IMR-90 (cell line): ENCODE results near the gene TRO. TPM values are rescaled to one million over a fixed set of nuclear protein-coding genes. Genes with fewer than 3 reads are reported as not detected.

Experiments used
- ATAC-seq: fragments of 200-7000 bp; cut with Tn5 transposase; 2 replicates; pipeline ENCODE4 v1.9.1; 2020; ENCODE audit warnings: low read depth, mild to moderate bottlenecking, moderate library complexity
- BruUV-seq: library from RNA; stranded (reverse); fragments of 400-500 nt; replicated peaks from 2 replicates; lab custom pipeline; 2021; lab: Mats Ljungman, UMichigan
- CTCF ChIA-PET: fragments of 300-600 bp; formaldehyde crosslinking; extraction: SDS; loops from one replicate; lab custom pipeline; 2021; ENCODE audit warnings: antibody characterized with exemption; lab: Yijun Ruan, JAX
- POLR2A ChIA-PET: fragments of 300-600 bp; sonication (Branson Sonifier 250); formaldehyde crosslinking; loops from one replicate; lab custom pipeline; 2022; ENCODE audit warnings: antibody characterized with exemption; ENCODE audit not compliant: unreplicated experiment; lab: Charles Lee
- DNase-seq: peaks from one replicate; pipeline ENCODE4 v3.0.0; 2013
- H2AFZ ChIP-seq: replicated peaks from 2 replicates; pipeline ENCODE3; 2013; ENCODE audit warnings: low read length, mild to moderate bottlenecking; ENCODE audit not compliant: poor library complexity
- H2AK5ac ChIP-seq: 2 replicates; pipeline ENCODE4 v1.6.1; 2013; ENCODE audit warnings: low read depth, low read length, inconsistent platforms
- H2AK9ac ChIP-seq: replicated peaks from 2 replicates; pipeline ENCODE3; 2013; ENCODE audit warnings: mild to moderate bottlenecking, low read depth, low read length, moderate library complexity; ENCODE audit not compliant: poor library complexity
- H2BK120ac ChIP-seq: 2 replicates; pipeline ENCODE4 v1.6.1; 2013; ENCODE audit warnings: low read depth, low read length, inconsistent platforms
- H2BK15ac ChIP-seq: 3 replicates; pipeline ENCODE4 v1.6.1; 2013; ENCODE audit warnings: low read depth, low read length, inconsistent platforms
- H2BK20ac ChIP-seq: 2 replicates; pipeline ENCODE4 v1.6.1; 2013; ENCODE audit warnings: low read depth, mild to moderate bottlenecking, inconsistent platforms, low read length, moderate library complexity
- H2BK5ac ChIP-seq: 2 replicates; pipeline ENCODE4 v1.6.1; 2013; ENCODE audit warnings: mild to moderate bottlenecking, low read depth, low read length, inconsistent platforms; ENCODE audit not compliant: poor library complexity, severe bottlenecking
- H3K14ac ChIP-seq: replicated peaks from 2 replicates; pipeline ENCODE4 v1.6.1; 2013; ENCODE audit warnings: low read depth, low read length, inconsistent platforms
- H3K18ac ChIP-seq: 2 replicates; pipeline ENCODE4 v1.6.1; 2013; ENCODE audit warnings: low read depth, low read length, control low read depth
- H3K23ac ChIP-seq: 2 replicates; pipeline ENCODE4 v1.6.1; 2013; ENCODE audit warnings: low read depth, low read length, inconsistent platforms
- H3K27ac ChIP-seq: 2 replicates; pipeline ENCODE4 v1.5.1; 2013; ENCODE audit warnings: mild to moderate bottlenecking, control low read depth, low read length; ENCODE audit not compliant: insufficient read depth
- H3K27me3 ChIP-seq: 2 replicates; pipeline ENCODE4 v1.6.1; 2013; ENCODE audit warnings: low read length; ENCODE audit not compliant: control insufficient read depth, insufficient read depth
- H3K36me3 ChIP-seq: 2 replicates; pipeline ENCODE4 v1.6.1; 2013; ENCODE audit warnings: low read length, mixed read lengths; ENCODE audit not compliant: control insufficient read depth, insufficient read depth
- H3K4ac ChIP-seq: 2 replicates; pipeline ENCODE4 v1.6.1; 2013; ENCODE audit warnings: low read depth, low read length, inconsistent platforms
- H3K4me1 ChIP-seq: 2 replicates; pipeline ENCODE4 v1.6.1; 2013; ENCODE audit warnings: low read length, mixed read lengths; ENCODE audit not compliant: control insufficient read depth, insufficient read depth
- H3K4me2 ChIP-seq: 2 replicates; pipeline ENCODE4 v1.6.1; 2013; ENCODE audit warnings: low read depth, mild to moderate bottlenecking, control low read depth, low read length, moderate library complexity
- H3K4me3 ChIP-seq: 2 replicates; pipeline ENCODE4 v1.5.1; 2013; ENCODE audit warnings: low read depth, mild to moderate bottlenecking, control low read depth, low read length, moderate library complexity; ENCODE audit not compliant: insufficient read depth
- H3K56ac ChIP-seq: 2 replicates; pipeline ENCODE4 v1.6.1; 2013; ENCODE audit warnings: low read length, inconsistent platforms; ENCODE audit not compliant: insufficient read depth; ENCODE audit errors: extremely low read depth
- H3K79me1 ChIP-seq, 2 experiments: 2 replicates each; pipeline ENCODE4 v1.6.1; 2013; ENCODE audit warnings: low read length in 2 of 2, inconsistent platforms in 1 of 2, low read depth in 1 of 2
- H3K9ac ChIP-seq: 2 replicates; pipeline ENCODE4 v1.6.1; 2013; ENCODE audit warnings: low read depth, low read length, control low read depth
- H3K9me1 ChIP-seq: 2 replicates; pipeline ENCODE4 v1.6.1; 2013; ENCODE audit warnings: low read length, inconsistent platforms; ENCODE audit not compliant: insufficient read depth
- H3K9me3 ChIP-seq: 2 replicates; pipeline ENCODE4 v1.6.1; 2013; ENCODE audit warnings: low read length; ENCODE audit not compliant: control insufficient read depth, insufficient read depth
- H4K20me1 ChIP-seq: 2 replicates; pipeline ENCODE4 v1.6.1; 2013; ENCODE audit warnings: low read length, inconsistent platforms; ENCODE audit not compliant: insufficient read depth
- H4K5ac ChIP-seq: 2 replicates; pipeline ENCODE4 v1.6.1; 2013; ENCODE audit warnings: mild to moderate bottlenecking, low read depth, low read length, control low read depth
- H4K8ac ChIP-seq, 2 experiments: 2 replicates each; pipeline ENCODE4 v1.6.1; 2013; ENCODE audit warnings: low read depth in 2 of 2, low read length in 2 of 2, control low read depth in 1 of 2, inconsistent platforms in 1 of 2
- H4K91ac ChIP-seq: 2 replicates; pipeline ENCODE4 v1.6.1; 2013; ENCODE audit warnings: low read depth, low read length, inconsistent platforms; ENCODE audit not compliant: insufficient read depth
- CEBPB ChIP-seq: IDR thresholded peaks from 2 replicates; pipeline ENCODE4 v1.6.1; 2012; ENCODE audit warnings: low read depth, low read length, improper control_type of control experiment
- MAZ ChIP-seq: IDR thresholded peaks from 2 replicates; pipeline ENCODE4 v1.6.1; 2012; ENCODE audit warnings: low read depth, mild to moderate bottlenecking, low read length, improper control_type of control experiment, moderate library complexity, borderline replicate concordance
- WGBS, 2 experiments: methylation state at CpG; one replicate each; pipeline versions ENCODE4 v1.1.5 to v1.1.7; 2013; ENCODE audit warnings: missing lambda C conversion rate in 2 of 2; ENCODE audit not compliant: insufficient read length in 1 of 2; ENCODE audit errors: extremely low coverage in 2 of 2; 5-methylcytosine and 5-hydroxymethylcytosine counted together
- dilution Hi-C: fragments of 300-500 bp; cut with HindIII; formaldehyde crosslinking; loops from one replicate; pipeline ENCODE4 v1.14.3; 2018; ENCODE audit warnings: low sequenced_read_pairs; ENCODE audit not compliant: unreplicated experiment
- in situ Hi-C: fragments of 300-500 bp; cut with MboI; formaldehyde crosslinking; loops from 3 replicates; pipeline ENCODE4 v1.14.3; 2019; ENCODE audit warnings: low sequenced_read_pairs, inconsistent platforms, mixed read lengths
- intact Hi-C: fragments of 100-400 bp; cut with micrococcal nuclease; formaldehyde crosslinking; loops from 2 replicates; pipeline ENCODE4 v1.10.0; 2022
- microRNA-seq, 2 experiments: library from miRNA; stranded (forward) in 1 of 2; unstranded in 1 of 2; fragments of 10-50 nt in 1 of 2; fragments of <30 nt in 1 of 2; gene quantifications in 1 of 2; microRNA quantifications in 1 of 2; one replicate each; pipeline versions ENCODE3 to v1.1.0; 2013 to 2020; ENCODE audit not compliant: insufficient read depth in 1 of 2, insufficient read length in 1 of 2, unreplicated experiment in 1 of 2
- polyA plus RNA-seq, 3 experiments: library from polyadenylated mRNA; depleted of rRNA; stranded (reverse); fragments of >200 nt; gene quantifications; 2 replicates each; pipeline ENCODE4 v1.2.3, GENCODE V29; 2012; ENCODE audit warnings: low replicate concordance in 1 of 3
- small RNA-seq, 5 experiments: library from RNA; depleted of rRNA; stranded (forward); fragments of <200 nt; gene quantifications; one replicate each; pipeline ENCODE3, GENCODE V24; 2012
- total RNA-seq: library from RNA; depleted of rRNA; stranded (reverse); fragments of >200 nt; gene quantifications from 2 replicates; pipeline ENCODE4 v1.2.3, GENCODE V29; 2012; rRNA removed

TRO gene
- total and polyA plus RNA-seq, 2 of the 4 experiments (the other 2 are of a cell fraction), result 35.1 to 54.2 TPM

- intact Hi-C loops (loop anchor here (10.0 kb wide), 1 partner anchor 86 kb away; no protein-coding TSS in a partner anchor), in situ Hi-C loops (no loop called here), dilution Hi-C loops (no loop called here)
- Histone ChIP-seq H3K9me3 (no peaks in the 10 kb centered on the region), H3K4me1 (no peaks in the 10 kb centered on the region), H2AFZ (no peak overlapping the region), H3K36me3 (no peaks in the 10 kb centered on the region), H2BK15ac (no peak overlapping the region), H2BK5ac (no peak overlapping the region), H3K23ac (no peak overlapping the region), H3K27ac (no peak overlapping the region), H3K9ac (no peak overlapping the region), H3K14ac (no peak overlapping the region), H2BK120ac (no peak overlapping the region), H4K5ac (no peak overlapping the region), H4K20me1 (no peaks in the 10 kb centered on the region), H2AK9ac (no peak overlapping the region), H3K4ac (no peak overlapping the region), H3K27me3 (peaks cover 2% of the 10 kb centered on the region), H4K8ac (no peak overlapping the region), H2AK5ac (no peak overlapping the region), H4K91ac (no peak overlapping the region), H3K79me1 (no peaks in the 10 kb centered on the region), H3K18ac (no peak overlapping the region), H3K4me3 (no peak overlapping the region), H3K9me1 (no peaks in the 10 kb centered on the region), H3K56ac (no peak overlapping the region), H3K4me2 (no peak overlapping the region), H2BK20ac (no peak overlapping the region)
- no peak for TF ChIP-seq MAZ
- 0 out of 2 replicates have a peak, but pooled peaks have one; percentile 1 for TF ChIP-seq CEBPB
- BruUV-seq, result no TSS peak
- WGBS, 2 experiments, result 86% methylated on average over 2 of the region's 6 CpGs; no CpG with 5 or more reads in 1 of the 2 experiments
- ChIA-PET CTCF (no interaction called here), POLR2A (no interaction called here)
- DNase-seq, result no peak
- ATAC-seq, result no peak
Observed at GRCh38 chrX:54980334-54980733, 59.7 kb downstream of the TRO start.

Small RNAs within 50 kb of the gene (microRNA-seq; reads per million reads assigned to microRNA genes)
- gene RF00614 (ENCODE audit: insufficient read depth, insufficient read length), result not detected

Small RNAs within 50 kb of the gene (small RNA-seq; reads per million reads assigned to genes)
- gene RF00614, result 0 reads per million in 5 experiments

Other genes with a start within 250 kb of the TRO start
- not detected in 2 replicates for gene ITIH6, start 122.6 kb upstream of the TRO start, total RNA-seq
- not detected in 2 replicates for gene ITIH6, start 122.6 kb upstream of the TRO start, polyA plus RNA-seq (2012; rRNA removed)
- gene MAGED2, start 113.1 kb upstream of the TRO start, total RNA-seq, result 279 and 341 TPM in 2 replicates
- gene MAGED2, start 113.1 kb upstream of the TRO start, polyA plus RNA-seq (2012; rRNA removed), result 268 and 301 TPM in 2 replicates
- under 0.01 TPM in 1 of 2 replicates, not detected in the other for gene PFKFB1, start 73.4 kb downstream of the TRO start, total RNA-seq
- gene PFKFB1, start 73.4 kb downstream of the TRO start, polyA plus RNA-seq (2012; rRNA removed), result 0.10 and 0.15 TPM in 2 replicates
- gene APEX2, start 79.5 kb downstream of the TRO start, total RNA-seq, result 3.4 and 4.2 TPM in 2 replicates
- 16.5 and 19.1 TPM in 2 replicates for gene APEX2, start 79.5 kb downstream of the TRO start, polyA plus RNA-seq (2012; rRNA removed)
- gene ALAS2, start 110.2 kb downstream of the TRO start, total RNA-seq, result not detected in 2 replicates
- not detected in 2 replicates for gene ALAS2, start 110.2 kb downstream of the TRO start, polyA plus RNA-seq (2012; rRNA removed)
- not detected in 2 replicates for gene PAGE2B, start 154.2 kb downstream of the TRO start, total RNA-seq
- gene PAGE2B, start 154.2 kb downstream of the TRO start, polyA plus RNA-seq (2012; rRNA removed), result not detected in 2 replicates
- not detected in 2 replicates for gene PAGE2, start 168.2 kb downstream of the TRO start, total RNA-seq
- gene PAGE2, start 168.2 kb downstream of the TRO start, polyA plus RNA-seq (2012; rRNA removed), result not detected in 2 replicates